Mammary epithelial cell (primary cell): ENCODE data around the gene EPB41L5.
"Not testable (repeated sequence)": the region's sequence is repeated elsewhere in the genome, so short reads cannot be mapped to it uniquely, and the experiment has no call there.

Experiments
- EZH2 ChIP-seq: IDR thresholded peaks from 2 replicates; pipeline ENCODE4 v1.6.1; 2012; ENCODE audit warnings: low read length, inconsistent platforms, borderline replicate concordance
- TF ChIP-seq, protein P1 (sequence below), 2 donors: IDR thresholded peaks in 1 of 2; conservative IDR thresholded peaks in 1 of 2; 2 replicates each; pipeline ENCODE4 v1.5.1; 2011 to 2012; ENCODE audit warnings: inconsistent platforms in 2 of 2, low read length in 2 of 2, mild to moderate bottlenecking in 2 of 2, control low read depth in 1 of 2, low read depth in 1 of 2; ENCODE audit not compliant: insufficient read depth in 1 of 2; ENCODE audit errors: extremely low read depth in 1 of 2

DNA sequence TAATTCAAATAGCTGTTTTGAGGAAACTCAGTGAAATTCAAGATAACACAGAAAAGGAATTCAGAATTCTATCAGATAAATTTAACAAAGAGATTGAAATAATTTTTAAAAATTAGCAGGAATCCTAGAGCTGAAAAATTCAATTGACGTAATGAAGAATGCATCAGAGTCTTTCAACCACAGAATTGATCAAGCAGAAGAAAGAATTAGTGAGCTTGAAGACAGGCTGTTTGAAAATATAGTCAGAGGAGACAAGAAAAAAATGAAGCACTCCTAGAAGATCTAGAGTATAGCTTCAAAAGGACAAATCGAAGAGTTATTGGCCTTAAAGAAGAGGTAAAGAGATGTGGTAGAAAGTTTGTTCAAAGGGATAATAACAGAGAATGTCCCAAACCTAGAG, 122.1 kb downstream of the EPB41L5 start:
- TF ChIP-seq, protein P1, sequence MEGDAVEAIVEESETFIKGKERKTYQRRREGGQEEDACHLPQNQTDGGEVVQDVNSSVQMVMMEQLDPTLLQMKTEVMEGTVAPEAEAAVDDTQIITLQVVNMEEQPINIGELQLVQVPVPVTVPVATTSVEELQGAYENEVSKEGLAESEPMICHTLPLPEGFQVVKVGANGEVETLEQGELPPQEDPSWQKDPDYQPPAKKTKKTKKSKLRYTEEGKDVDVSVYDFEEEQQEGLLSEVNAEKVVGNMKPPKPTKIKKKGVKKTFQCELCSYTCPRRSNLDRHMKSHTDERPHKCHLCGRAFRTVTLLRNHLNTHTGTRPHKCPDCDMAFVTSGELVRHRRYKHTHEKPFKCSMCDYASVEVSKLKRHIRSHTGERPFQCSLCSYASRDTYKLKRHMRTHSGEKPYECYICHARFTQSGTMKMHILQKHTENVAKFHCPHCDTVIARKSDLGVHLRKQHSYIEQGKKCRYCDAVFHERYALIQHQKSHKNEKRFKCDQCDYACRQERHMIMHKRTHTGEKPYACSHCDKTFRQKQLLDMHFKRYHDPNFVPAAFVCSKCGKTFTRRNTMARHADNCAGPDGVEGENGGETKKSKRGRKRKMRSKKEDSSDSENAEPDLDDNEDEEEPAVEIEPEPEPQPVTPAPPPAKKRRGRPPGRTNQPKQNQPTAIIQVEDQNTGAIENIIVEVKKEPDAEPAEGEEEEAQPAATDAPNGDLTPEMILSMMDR (conservative IDR thresholded peaks at IDR 0.05 in 1 of 2, IDR thresholded peaks at IDR 0.05 in 1 of 2; ENCODE audit: extremely low read depth in 1 of 2, insufficient read depth in 1 of 2, low read depth in 1 of 2, low read length in 2 of 2), result not testable (repeated sequence)
- not testable (repeated sequence) for TF ChIP-seq EZH2
